T-helper 1 cell treated with Interleukin-12 subunit alpha and Interleukin-12 subunit beta and Interleukin-4 antibody, amounts not matched to agents 30 ng/mL and 1 ng/mL, for 36 hours (primary cell): Measurements from ENCODE around the gene RASSF7. TPM values are rescaled to one million over a fixed set of nuclear protein-coding genes. Genes with fewer than 3 reads are reported as not detected.

ENCODE experiments used
- intact Hi-C: fragments of 100-400 bp; cut with micrococcal nuclease; formaldehyde crosslinking; loops from one replicate; pipeline ENCODE4 v1.15.1; 2024
- total RNA-seq: library from RNA; stranded (reverse); gene quantifications from 2 replicates; pipeline ENCODE4 v1.2.3, GENCODE V29; 2022

RASSF7 gene
- total RNA-seq, 1 donor from 2014 or later: 22.4 TPM

DNA sequence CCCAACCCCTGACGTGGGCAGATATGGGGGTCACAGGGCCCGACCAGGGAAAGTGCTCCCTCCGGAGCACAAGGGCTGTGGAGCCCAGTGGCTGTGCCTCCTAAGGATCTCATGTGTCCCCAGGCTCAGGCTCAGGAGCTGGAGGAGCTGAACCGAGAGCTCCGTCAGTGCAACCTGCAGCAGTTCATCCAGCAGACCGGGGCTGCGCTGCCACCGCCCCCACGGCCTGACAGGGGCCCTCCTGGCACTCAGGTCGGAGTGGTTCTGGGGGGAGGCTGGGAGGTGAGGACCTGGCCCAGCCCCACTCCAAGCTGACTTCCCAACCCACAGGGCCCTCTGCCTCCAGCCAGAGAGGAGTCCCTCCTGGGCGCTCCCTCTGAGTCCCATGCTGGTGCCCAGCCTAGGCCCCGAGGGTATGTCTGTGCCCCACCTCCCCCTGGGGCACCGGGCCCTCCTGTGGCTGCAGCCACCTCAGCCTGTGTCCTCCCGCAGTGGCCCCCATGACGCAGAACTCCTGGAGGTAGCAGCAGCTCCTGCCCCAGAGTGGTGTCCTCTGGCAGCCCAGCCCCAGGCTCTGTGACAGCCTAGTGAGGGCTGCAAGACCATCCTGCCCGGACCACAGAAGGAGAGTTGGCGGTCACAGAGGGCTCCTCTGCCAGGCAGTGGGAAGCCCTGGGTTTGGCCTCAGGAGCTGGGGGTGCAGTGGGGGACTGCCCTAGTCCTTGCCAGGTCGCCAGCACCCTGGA lies 2.5 kb downstream of the RASSF7 start:
- intact Hi-C loops: no loop called here

DNA sequence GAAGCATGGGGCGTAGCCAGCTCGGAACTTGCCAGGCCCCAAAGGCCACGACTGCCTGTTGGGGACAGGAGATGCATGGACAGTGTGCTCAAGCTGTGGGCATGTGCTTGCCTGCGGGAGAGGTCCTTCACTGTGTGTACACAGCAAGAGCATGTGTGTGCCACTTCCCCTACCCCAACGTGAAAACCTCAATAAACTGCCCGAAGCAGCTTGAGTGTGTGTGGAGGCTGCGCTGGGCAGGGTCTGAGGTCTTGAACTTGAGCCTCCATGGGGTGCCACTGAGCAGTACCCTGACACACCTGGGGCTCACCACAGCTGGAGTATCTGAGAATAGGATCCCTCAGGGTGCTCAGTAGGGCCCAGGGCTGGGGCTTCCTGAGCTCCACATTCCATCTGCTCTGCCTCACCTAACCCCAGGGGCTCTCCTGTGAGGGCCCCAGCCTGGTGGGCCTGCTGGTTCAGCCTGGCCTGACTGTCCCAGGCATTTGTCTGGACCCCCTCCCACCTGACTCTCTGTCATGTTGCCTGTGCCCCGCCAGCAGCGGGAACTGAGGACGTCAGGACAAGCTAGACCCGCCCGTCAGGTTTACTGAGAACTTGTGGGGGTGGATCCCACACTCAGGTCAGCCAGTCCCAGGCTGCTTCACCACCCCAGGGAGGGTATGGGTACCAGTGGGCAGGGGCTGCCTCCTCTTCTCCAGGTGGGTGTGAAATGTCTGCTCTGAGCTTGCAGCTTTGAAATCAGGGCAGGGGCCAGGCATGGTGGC lies 3.2 kb downstream of the RASSF7 start:
- intact Hi-C loops: no loop called here

DNA sequence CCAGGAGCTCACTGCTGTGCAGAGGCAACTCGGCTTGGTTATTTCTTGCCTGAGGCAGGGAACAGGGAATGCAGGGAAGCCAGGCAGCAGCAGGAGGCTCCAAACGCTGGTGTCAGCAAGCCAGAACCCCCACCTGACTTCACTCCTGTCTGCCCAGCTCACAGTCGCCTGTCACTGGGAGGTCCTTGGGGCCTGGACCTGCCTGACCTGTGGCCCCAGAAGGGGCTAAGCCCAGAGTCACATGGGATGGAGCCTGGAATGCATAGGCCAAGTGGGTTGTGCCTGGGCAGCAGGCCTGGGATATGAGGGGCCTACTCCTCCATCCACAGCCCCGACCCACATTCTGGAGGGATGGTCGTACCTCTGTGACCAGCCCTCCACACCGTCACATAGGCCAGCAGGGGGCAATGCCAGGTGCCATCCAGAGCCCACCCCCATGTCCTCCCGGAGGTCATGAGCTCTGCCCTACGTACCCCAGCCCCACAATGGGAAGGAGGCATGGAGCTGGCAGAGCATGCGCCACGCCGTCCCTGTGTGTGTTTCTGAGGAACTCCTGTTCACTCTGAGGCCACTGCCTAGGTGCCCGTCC lies 5.2 kb downstream of the RASSF7 start:
- intact Hi-C loops: loop anchor here (5.0 kb wide), 1 partner anchor 359 kb away; the partner anchor contains the start of genes BET1L and RIC8A

DNA sequence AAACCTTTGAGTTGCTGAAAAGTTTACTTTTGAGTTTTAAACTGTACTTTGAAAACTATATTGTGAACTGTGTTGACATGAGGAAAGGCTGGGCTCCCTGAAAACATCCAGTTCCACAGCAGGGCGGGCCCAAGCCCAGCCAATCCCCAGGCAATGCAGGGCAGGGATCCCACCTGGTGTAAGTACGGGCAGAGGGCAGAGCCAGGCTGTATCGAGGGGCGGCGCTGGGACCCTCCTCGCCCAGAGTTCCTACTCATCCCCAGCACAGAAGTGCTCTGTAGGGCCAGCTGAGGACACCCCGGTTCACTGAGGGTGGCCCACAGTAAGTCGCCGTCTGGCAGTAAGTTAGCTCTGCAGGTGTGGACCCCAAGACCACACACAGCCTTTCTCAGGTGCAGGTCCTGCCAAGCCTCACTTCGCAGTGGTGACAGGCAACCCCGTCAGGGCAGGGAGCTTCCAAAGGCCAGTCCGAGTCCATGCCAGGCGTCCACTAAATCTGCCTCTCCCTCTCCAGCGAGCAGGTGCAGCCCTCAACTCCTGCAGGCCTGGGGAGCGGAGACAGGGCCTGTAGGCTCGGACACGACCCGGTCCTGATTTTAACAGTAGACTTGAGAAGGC lies 6.3 kb downstream of the RASSF7 start:
- intact Hi-C loops: loop anchor here (5.0 kb wide), 1 partner anchor 360 kb away; the partner anchor contains the start of genes BET1L and RIC8A

DNA sequence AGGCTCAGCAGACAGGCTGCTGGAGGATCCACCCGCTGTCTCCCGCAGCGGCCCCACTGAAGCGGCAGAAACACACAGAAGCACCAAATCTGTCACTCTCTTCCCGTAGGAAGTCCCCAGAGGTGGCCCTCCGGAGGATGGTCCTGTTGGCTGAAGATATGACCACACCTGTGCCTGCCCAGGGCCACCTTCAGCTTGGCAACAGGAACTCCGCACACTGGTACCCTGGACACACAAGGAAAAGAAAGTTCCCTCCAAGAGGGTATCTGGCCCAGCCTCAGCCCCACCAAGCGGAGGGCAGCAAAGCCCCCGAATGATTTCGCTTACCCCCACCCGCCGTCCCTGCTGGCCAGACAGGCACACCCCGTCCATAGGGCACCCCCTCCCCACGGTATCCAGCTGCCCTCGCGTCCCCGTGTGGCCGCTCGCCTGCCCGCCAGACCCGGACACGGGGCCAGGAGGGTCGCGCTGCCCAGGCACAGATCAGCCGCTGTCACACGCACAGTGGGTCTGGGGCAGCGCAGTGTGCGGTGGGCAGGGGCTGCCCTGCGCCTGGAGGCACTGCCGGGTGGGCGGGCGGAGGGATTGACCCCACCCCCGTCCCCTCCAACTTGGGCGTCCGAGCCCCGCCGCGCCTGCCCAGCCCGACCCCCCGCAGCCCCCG lies 7.0 kb downstream of the RASSF7 start:
- intact Hi-C loops: loop anchor here (1.0 to 5.0 kb wide), 4 partner anchors 7 to 360 kb away; partner anchors contain the start of genes BET1L, DEAF1, LMNTD2 and PHRF1

DNA sequence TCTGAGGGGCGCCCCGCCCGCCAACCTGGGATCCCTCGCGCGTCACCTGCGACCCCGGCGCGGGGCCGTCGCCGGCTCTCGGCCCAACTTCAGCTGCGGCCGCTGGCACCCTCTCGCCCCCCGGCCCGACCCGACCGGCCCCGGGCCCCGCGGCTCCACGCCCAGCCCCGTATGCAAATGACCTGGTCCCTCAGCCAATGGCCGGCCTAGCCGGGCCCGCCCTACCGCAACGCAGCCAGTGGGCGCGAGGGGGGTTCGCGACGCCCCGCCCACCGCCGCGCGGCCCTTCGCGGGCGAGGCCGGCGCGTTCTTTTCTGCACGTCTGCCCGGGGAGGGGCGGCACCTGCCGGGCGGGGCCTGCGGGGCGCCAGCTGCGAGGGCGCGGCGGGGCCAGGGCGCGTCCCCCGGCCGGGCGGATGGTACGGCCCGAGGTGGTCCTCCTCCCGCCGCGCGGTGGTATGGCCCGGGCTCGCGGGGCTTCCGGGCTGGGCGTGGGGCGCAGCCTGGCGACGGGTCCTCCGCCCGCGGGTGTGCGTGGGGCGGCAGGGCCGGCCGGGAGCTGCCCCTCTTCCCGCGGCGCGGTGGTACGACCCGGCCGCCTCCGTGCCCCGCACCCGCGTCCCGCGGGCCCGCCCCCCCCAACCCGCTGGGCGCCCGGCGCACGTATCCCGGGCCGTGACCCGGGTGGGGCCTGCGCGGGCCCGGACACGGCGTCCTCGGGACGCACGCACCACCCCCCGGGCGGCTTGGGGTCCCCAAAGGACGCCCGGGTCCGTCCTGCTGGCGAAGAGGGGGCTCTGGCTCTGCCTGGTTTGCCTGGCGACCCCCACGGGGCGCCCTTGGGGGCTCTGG lies 7.8 kb downstream of the RASSF7 start:
- intact Hi-C loops: loop anchor here (1.0 to 5.0 kb wide), 4 partner anchors 8 to 361 kb away; partner anchors contain the start of genes BET1L, DEAF1, LMNTD2 and PHRF1

DNA sequence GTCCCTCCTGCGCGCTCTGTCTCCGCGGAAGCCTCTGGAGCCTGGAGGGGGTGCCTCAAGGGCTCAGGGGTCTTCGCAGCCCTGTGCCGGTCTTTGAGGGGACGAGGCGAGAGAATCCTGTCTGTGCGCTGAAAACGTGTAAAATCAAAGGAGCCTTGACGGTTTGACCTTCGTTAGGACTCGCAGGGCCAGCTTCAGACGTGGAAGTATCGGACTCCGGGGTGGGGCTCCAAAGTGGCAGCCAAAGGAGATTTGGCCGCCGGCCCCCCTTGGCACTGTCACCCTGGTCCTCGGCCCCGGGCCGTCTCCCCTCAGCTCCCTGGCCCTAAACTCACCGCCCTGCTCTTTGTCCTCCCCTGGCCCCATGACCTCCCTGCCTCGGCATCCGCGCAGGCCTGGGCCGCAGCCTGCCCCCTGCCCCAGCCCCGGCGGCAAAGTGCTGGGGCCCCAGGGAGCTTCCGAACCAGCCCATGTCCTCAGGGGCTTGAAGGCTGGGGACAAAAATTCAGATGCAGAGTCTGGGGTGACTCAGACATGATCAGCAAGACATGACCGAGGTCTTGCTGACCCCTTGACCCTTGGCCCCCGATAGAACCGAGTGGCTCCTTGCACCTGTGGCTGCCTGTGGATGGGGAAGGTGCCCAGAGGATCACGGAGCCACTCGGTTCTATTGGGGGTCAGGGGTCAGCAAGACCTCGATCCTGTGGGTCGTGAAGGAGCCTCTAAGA lies 8.6 kb downstream of the RASSF7 start:
- intact Hi-C loops: loop anchor here (5.0 kb wide), 1 partner anchor 362 kb away; the partner anchor contains the start of genes BET1L and RIC8A

DNA sequence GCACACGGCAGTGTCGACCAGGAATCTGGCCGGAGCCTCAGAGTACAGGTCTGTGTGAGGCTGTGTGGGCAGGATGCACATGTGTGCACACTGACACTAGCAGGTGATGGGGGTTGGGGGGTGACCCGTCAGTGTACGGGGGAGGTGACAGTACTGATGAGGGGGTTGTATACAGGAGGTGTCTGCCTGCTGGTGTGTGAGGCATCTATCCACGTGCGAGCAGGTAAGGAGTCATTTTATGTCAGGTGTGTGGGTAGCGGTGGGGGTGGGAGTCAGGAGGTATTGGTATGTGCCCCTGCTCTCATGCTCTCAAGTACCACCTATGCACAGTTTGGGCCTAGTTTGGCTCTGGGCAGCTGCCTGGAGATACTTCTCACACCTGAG lies 11.0 kb downstream of the RASSF7 start:
- intact Hi-C loops: no loop called here

DNA sequence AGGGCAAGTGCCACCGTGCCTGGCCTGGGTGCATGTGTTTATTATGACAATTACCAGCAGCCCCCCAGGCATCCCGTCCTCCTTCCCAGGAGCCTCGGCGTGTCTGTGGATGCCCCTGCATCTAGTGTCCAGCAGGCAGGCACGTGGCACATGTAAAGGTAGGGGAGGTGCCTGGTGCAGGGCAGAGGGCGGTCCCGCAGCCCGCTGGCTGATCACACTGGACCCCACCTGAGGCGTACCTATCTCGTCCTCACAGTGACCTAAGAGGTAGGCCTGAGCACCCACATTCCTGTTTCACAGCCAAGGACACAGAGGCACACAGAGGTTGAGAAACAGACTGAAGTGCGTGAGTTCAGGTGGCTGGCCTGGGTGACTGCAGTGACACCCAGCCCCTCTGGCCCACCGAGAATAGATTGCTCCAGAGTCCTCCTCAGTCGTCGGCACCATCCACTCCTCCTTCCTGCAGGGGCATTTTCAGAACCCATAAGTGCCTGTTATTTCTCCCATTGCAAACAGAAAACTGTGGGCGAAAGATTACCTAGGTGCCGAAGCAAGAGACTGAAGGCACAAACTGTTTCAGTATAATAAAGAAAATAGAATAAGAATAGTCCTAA lies 12.5 kb downstream of the RASSF7 start:
- intact Hi-C loops: no loop called here

DNA sequence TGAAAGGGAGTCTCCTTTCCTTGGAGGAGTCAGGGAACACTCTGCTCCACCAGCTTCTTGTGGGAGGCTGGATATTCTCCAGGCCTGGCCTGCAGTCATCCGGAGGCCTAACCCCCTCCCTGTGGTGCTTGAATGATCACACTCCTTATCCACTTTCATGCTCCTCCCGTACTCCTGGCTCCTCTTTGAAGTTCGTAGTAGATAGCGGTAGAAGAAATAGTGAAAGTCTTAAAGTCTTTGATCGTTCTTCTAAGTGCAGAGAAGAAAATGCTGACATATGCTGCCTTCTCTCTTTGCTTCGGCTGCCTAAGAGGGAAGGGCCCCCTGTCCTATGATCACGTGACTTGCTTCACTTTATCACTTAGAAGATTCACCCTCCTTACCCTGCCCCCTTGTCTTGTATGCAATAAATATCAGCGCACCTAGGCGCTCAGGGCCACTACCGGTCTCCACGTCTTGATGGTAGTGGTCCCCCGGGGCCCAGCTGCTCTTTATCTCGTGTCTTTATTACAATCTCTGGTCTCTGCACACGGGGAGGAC lies 13.3 kb downstream of the RASSF7 start:
- intact Hi-C loops: loop anchor here (2.0 kb wide), 2 partner anchors 13 to 167 kb away; partner anchors contain the start of genes LMNTD2 and RASSF7

DNA sequence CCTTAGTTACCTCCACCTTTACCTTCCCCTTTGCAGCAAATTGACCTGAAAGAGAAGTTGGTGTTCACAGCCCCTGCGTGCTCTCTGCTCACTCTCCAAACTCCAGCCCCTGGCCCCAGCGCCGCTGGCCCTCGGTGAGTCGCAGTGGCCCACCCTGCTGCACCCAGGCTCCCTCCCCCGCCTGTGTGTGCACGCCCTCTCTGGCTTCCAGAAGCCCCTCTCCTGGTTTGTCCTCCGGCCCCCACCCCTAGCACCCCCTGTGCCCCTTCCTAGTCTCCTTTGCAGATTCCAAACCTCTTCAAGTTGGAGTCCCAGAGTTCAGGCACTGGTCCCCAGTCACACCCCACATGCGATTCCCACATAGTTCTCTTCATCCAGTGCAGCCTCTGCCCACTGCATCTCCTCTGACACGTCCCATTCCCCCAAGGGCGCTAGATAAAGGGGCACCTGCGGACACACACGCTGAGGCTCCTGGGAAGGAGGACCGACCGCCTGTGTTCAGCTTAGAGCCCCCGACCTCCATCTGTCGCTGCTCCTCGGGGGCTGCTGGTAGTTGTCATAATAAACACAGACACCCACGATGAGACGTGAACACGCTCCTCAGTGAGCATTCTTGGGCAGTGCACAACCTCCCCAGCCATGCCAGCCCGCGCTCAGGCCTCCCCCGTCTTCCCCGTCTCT lies 14.0 kb downstream of the RASSF7 start:
- intact Hi-C loops: loop anchor here (2.0 to 5.0 kb wide), 3 partner anchors 14 to 337 kb away; partner anchors contain the start of genes LMNTD2, PSMD13, RASSF7 and SIRT3

DNA sequence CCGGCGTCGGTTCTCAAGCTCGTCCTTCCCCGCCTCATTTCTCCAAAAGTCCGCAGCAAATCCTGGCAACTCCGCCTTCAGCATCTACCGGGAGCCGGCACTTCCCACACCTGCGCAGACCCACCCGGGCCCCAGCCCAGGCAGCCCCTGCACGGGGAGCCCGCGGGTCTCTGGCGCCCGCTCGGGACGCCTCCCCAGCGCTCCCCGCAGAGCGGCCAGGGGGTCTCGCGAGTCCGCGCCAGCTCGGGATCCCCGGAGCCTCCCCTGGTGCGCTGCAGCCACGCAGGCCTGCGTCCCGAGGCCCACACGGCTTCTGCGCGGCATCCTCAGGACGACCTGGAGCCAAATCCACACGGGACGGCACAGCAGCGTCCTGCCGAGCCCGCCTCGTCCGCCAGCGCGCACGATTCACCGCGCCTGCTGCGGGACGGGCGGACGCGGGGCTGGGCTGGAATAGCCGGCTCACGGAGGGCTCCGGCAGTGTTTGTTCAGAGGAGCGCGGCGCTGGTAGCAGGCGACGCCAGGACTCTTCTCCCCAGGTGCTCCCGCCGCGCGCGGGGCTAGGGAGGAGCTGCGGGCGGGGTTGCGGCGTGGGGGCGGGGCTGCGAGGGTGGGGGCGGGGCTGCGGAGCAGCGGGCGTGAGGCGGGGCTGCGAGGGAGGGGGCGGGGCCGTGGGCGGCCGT lies 14.7 kb downstream of the RASSF7 start:
- intact Hi-C loops: loop anchor here (2.0 to 5.0 kb wide), 3 partner anchors 15 to 338 kb away; partner anchors contain the start of genes LMNTD2, PSMD13, RASSF7 and SIRT3

DNA sequence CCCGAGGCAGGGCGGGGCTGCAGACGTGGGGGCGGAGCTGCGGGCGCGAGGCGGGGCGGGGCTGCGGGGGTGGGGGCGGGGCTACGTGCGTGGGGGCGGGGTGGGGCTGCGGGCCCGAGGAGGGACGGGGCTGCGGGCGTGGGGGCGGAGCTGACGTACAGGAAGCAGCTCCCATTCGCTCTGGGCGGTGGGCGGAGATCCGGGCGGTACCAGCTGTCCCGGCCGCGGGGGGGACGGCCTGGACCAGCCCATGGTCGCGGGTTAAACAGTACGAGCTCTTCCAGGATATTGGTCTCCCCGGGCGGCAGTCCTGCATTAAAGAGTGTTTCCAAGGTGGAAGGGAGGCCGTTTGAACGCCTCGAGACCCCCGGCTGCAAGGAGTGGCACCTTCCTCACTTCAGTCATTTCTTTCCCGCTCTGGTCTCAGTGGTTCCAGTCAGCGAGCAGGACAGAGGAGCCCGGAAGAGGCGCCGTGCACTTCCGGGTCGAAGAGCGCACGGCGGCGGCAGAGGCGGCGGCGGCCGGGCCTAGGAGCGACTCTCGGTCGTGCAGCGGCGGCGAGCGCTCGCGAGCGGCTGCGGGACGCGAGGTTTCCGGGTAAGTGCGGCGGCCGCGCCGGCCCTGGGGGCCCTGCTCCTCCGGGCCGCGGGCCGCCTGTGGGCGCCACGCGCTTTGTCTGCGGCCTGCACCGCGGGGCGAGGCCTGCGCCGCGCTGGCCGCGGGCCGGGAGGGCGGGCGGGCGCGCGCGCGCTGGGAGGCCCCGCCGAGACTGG lies 15.4 kb downstream of the RASSF7 start, which contains the start of gene PHRF1:
PHRF1 (plus strand) TSS at position 475 of the 773 bp plus-strand sequence. CDS start 5,043 bp downstream, outside the sequence.
- intact Hi-C loops: loop anchor here (1.0 to 5.0 kb wide), 10 partner anchors 8 to 339 kb away; partner anchors contain the start of genes DEAF1, LMNTD2, LRRC56 and PSMD13

DNA sequence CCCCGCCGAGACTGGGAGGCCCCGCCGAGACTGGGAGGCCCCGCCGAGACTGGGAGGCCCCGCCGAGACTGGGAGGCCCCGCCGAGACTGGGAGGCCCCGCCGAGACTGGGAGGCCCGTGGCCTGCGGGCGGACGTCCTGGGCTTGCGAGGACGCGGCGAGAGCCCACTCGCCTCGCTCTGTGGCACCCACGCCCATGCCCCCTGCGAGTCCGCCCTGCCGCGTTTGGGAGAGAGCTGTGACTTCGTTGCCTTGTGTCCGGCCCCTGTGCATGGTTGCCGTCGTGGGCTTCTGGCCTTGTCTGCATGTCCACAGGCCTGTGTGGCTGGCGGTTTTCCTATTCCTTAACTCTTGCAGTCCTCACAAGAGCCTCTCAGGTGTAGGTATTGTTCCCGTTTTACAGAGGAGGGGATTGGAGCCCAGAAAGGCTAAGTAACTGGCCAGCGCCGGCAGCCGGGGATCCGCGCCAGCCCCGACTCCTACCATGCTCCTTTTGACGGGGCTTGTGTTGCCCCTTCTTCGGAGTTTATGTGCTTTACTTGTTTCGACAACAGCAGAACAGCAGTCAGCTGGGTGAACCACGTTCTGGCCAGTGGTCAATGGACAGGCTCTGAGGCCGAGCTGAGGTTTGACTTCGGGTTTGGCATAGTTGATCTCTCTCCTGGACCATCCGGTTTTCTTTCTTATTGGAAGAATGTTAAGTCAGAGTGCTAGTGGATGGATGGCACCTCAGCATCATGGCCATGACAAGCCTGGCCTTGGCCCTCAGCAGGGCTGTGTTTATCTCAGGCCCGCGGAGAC lies 16.2 kb downstream of the RASSF7 start:
- intact Hi-C loops: loop anchor here (1.0 to 5.0 kb wide), 8 partner anchors 9 to 340 kb away; partner anchors contain the start of genes DEAF1, LRRC56, PSMD13 and RNH1

DNA sequence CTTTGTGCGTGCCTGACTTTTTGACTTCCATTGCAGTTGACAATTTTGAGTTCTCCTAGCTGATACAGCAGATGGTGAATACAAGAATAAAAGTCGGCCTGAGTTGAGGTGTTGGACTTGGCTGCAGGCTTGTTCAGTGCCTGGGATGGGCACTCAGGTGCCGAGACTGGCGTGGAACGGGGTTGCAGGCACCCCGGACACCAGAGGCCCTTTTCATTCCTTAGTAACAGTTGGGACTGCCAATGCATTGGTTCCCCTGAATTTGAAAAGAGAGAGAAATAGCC lies 16.8 kb downstream of the RASSF7 start:
- intact Hi-C loops: loop anchor here (5.0 kb wide), 1 partner anchor 340 kb away; the partner anchor contains the start of genes PSMD13 and SIRT3
